Adrenal gland (tissue), 12 donors: ENCODE data around the gene RPL27A. TPM values are rescaled to one million over a fixed set of nuclear protein-coding genes. Genes with fewer than 3 reads are reported as not detected.

ENCODE experiments used
- DNase-seq, 7 donors: peaks; one replicate each; pipeline ENCODE4 v3.0.0-alpha.2; 2019 to 2020
- H3K27ac ChIP-seq, 5 donors: fragments of 200-600 bp; sonication (generic) in 4 of 5; 1 replicate in 3 of 5; 2 replicates in 2 of 5; pipeline versions ENCODE4 v1.5.1 to v1.8.0; 2016 to 2020; ENCODE audit warnings: mild to moderate bottlenecking in 1 of 5
- H3K27me3 ChIP-seq: fragments of 200-600 bp; 2 replicates; pipeline ENCODE4 v1.8.0; 2021
- H3K36me3 ChIP-seq, 2 donors: fragments of 200-600 bp; replicated peaks in 1 of 2; 1 replicate in 1 of 2; 2 replicates in 1 of 2; pipeline versions ENCODE4 v1.5.1 to v1.8.0; 2018 to 2022
- H3K4me1 ChIP-seq, 2 donors: fragments of 200-600 bp; replicated peaks in 1 of 2; 1 replicate in 1 of 2; 2 replicates in 1 of 2; pipeline versions ENCODE4 v1.5.1 to v1.8.0; 2018 to 2021
- H3K4me3 ChIP-seq, 4 donors: fragments of 200-600 bp; sonication (generic) in 3 of 4; one replicate each; pipeline ENCODE4 v1.5.1; 2016 to 2018
- H3K9me3 ChIP-seq, 3 donors: fragments of 200-600 bp; sonication (generic) in 1 of 3; replicated peaks in 1 of 3; 1 replicate in 2 of 3; 2 replicates in 1 of 3; pipeline versions ENCODE4 v1.5.1 to v1.8.0; 2016 to 2021
- CTCF ChIP-seq, 6 experiments: fragments of 450-650 bp in 4 of 6; fragments of 200-600 bp in 2 of 6; sonication (generic) in 1 of 6; IDR thresholded peaks; 1 replicate in 5 of 6; 2 replicates in 1 of 6; pipeline versions ENCODE4 v1.5.1 to v1.8.0; 2016 to 2021; ENCODE audit warnings: antibody characterized with exemption in 6 of 6, mild to moderate bottlenecking in 2 of 6, moderate library complexity in 1 of 6
- POLR2A ChIP-seq, 2 donors: fragments of 450-650 bp; IDR thresholded peaks; one replicate each; pipeline ENCODE4 v1.6.1; 2017; ENCODE audit warnings: antibody characterized with exemption in 2 of 2, mild to moderate bottlenecking in 2 of 2, moderate library complexity in 1 of 2
- WGBS, 4 donors: extraction: QIAGEN DNeasy Blood & Tissue Kit in 2 of 4; methylation state at CpG; one replicate each; pipeline versions ENCODE4 v1.1.5 to v1.1.7; 2013 to 2017; 5-methylcytosine and 5-hydroxymethylcytosine counted together
- intact Hi-C, 2 donors: fragments of 100-400 bp; cut with DNase I; formaldehyde crosslinking; loops; one replicate each; pipeline versions ENCODE4 v1.14.1 to v1.15.0; 2022 to 2023
- polyA plus RNA-seq, 3 donors: library from polyadenylated mRNA; stranded (reverse); fragments of 200-250 nt in 2 of 3; fragments of 350-450 nt in 1 of 3; fragmentation: Illumina TruSeq in 1 of 3; extraction: RNeasy Lipid Tissue Mini Kit (QIAGEN cat#74804) in 1 of 3; gene quantifications; one replicate each; pipeline ENCODE4 v1.2.3, GENCODE V29; 2013 to 2014
- total RNA-seq, 9 donors: library from RNA; depleted of rRNA in 4 of 9; stranded (reverse); fragments of >200 nt in 4 of 9; fragments of 120-200 nt in 1 of 9; fragmentation: NEBNext Ultra II Directional in 1 of 9; extraction: Animal tissue kit (Norgen Biotek cat#: 25700) in 1 of 9; gene quantifications; one replicate each; pipeline versions ENCODE4 v1.1.0 to v1.2.4, GENCODE V29; 2013 to 2023
- donor health status: healthy with polysubstance abuse.
- donor health status: Bipolar disorder and iron deficiency.
- donor health status: DM: yes; HTN: yes; CAD: no.
- donor health status: DM: no; HTN: no; CAD: no.
- donor health status: DM: no; HTN: no; CAD: no.
- donor health status: DM: yes; HTN: yes; CAD: no.

The RPL27A gene
- total and polyA plus RNA-seq, 12 donors, result 668 to 3,013 (median 1,139) TPM

- intact Hi-C loops, result no loop called here
- Histone ChIP-seq H3K4me1 (peaks cover 45 to 84% of the 10 kb centered on the region in 2 donors), H3K27me3 (no peaks in the 10 kb centered on the region), H3K27ac (peak overlapping the region in 4 of 5 donors; percentile 29 to 90 (median 68)), H3K4me3 (no peak overlapping the region), H3K9me3 (no peaks in the 10 kb centered on the region), H3K36me3 (peaks cover 0 to 19% of the 10 kb centered on the region in 2 donors)
- WGBS, 4 donors, result 75 to 78% (median 76%) methylated on average over 3 to 5 of the region's 5 CpGs
- no peak for DNase-seq
- no peak for TF ChIP-seq CTCF (IDR thresholded peaks at IDR 0.05)
- no peak for TF ChIP-seq POLR2A (IDR thresholded peaks at IDR 0.05)
These were observed 38.4 kb downstream of the RPL27A start for GRCh38 chr11:8720868-8721608.

- Histone ChIP-seq H3K9me3 (no peaks in the 10 kb centered on the region), H3K27me3 (no peaks in the 10 kb centered on the region), H3K36me3 (peaks cover 0 to 20% of the 10 kb centered on the region in 2 donors), H3K27ac (peak overlapping the region in 3 of 5 donors; percentile 33 to 90 (median 88)), H3K4me1 (peaks cover 43 to 76% of the 10 kb centered on the region in 2 donors), H3K4me3 (no peak overlapping the region)
- TF ChIP-seq CTCF (IDR thresholded peaks at IDR 0.05), result no peak
- no peak for TF ChIP-seq POLR2A (IDR thresholded peaks at IDR 0.05)
- DNase-seq, result no peak
- intact Hi-C loops, result no loop called here
- 52 to 80% (median 74%) methylated on average over 9 to 13 of the region's 13 CpGs for WGBS, 4 donors
These were observed 39.3 kb downstream of the RPL27A start for GRCh38 chr11:8721609-8722500.

- H3K27me3 ChIP-seq, result no peaks in the 10 kb centered on the region
- intact Hi-C loops, result no loop called here
- TF ChIP-seq POLR2A (IDR thresholded peaks at IDR 0.05) (no peak), CTCF (IDR thresholded peaks at IDR 0.05) (no peak)
- peak overlapping the region in 2 of 5 donors; percentile 88 to 90 for H3K27ac ChIP-seq
- no peak for DNase-seq
- H3K9me3 ChIP-seq, result no peaks in the 10 kb centered on the region
- no peak overlapping the region for H3K4me3 ChIP-seq
- H3K36me3 ChIP-seq, result peaks cover 0 to 14% of the 10 kb centered on the region in 2 donors
- WGBS, 4 donors, result 76 to 100% (median 89%) methylated on average over 2 to 3 of the region's 3 CpGs
- H3K4me1 ChIP-seq, result peaks cover 33 to 74% of the 10 kb centered on the region in 2 donors
These were observed 40.2 kb downstream of the RPL27A start for GRCh38 chr11:8722809-8723208.

- peak overlapping the region in 3 of 5 donors; percentile 16 to 90 (median 88) for H3K27ac ChIP-seq
- no peak overlapping the region for H3K4me3 ChIP-seq
- H3K4me1 ChIP-seq, result peaks cover 34 to 75% of the 10 kb centered on the region in 2 donors
- peaks cover 0 to 14% of the 10 kb centered on the region in 2 donors for H3K36me3 ChIP-seq
- no peaks in the 10 kb centered on the region for H3K9me3 ChIP-seq
- no peak for DNase-seq
- intact Hi-C loops, result no loop called here
- TF ChIP-seq CTCF (IDR thresholded peaks at IDR 0.05), result no peak
- no peaks in the 10 kb centered on the region for H3K27me3 ChIP-seq
- WGBS, 4 donors, result 83 to 95% (median 91%) methylated on average over 7 of the region's 7 CpGs
These were observed 41.1 kb downstream of the RPL27A start for GRCh38 chr11:8723711-8724110.
